Neural cell (in vitro differentiated cells): ENCODE measurements around the gene CRADD. TPM values are rescaled to one million over a fixed set of nuclear protein-coding genes. Genes with fewer than 3 reads are reported as not detected.

Experiments
- H2AFZ ChIP-seq: fragments of 200-600, 300-800 bp; sonication (generic), shearing (Covaris generic); 2 replicates; pipeline ENCODE4 v1.6.0; 2014; ENCODE audit warnings: low read depth, mild to moderate bottlenecking, antibody characterized with exemption, low read length, moderate library complexity
- H3F3A ChIP-seq: fragments of 200-600 bp; shearing (Covaris generic); 2 replicates; pipeline ENCODE4 v1.6.1; 2016; ENCODE audit warnings: mild to moderate bottlenecking, moderate library complexity, mixed read lengths, antibody characterized with exemption, low read length; ENCODE audit not compliant: insufficient read depth, poor library complexity, severe bottlenecking
- H3K27ac ChIP-seq: fragments of 200-600, 300-800 bp; sonication (generic), shearing (Covaris generic); 2 replicates; pipeline ENCODE4 v1.5.1; 2014; ENCODE audit warnings: mild to moderate bottlenecking, low read length, moderate library complexity
- H3K27me3 ChIP-seq: fragments of 300-800, 200-600 bp; sonication (generic), shearing (Covaris generic); 2 replicates; pipeline ENCODE4 v1.6.0; 2014; ENCODE audit warnings: mild to moderate bottlenecking, low read depth, low read length, moderate library complexity; ENCODE audit not compliant: insufficient read depth
- H3K36me3 ChIP-seq: fragments of 300-800, 200-600 bp; sonication (generic), shearing (Covaris generic); 2 replicates; pipeline ENCODE4 v1.5.1; 2014; ENCODE audit warnings: mild to moderate bottlenecking, antibody characterized with exemption, low read length, moderate library complexity; ENCODE audit not compliant: insufficient read depth
- H3K4me2 ChIP-seq: fragments of 300-800, 200-600 bp; sonication (generic), shearing (Covaris generic); 2 replicates; pipeline ENCODE4 v1.6.0; 2014; ENCODE audit warnings: mild to moderate bottlenecking, low read length
- H3K4me3 ChIP-seq: fragments of 300-800, 200-600 bp; sonication (generic), shearing (Covaris generic); 2 replicates; pipeline ENCODE4 v1.5.1; 2014; ENCODE audit warnings: mild to moderate bottlenecking, low read length, moderate library complexity
- H3K79me2 ChIP-seq: fragments of 200-600 bp; shearing (Covaris generic); replicated peaks from 2 replicates; pipeline ENCODE4 v1.6.0; 2014; ENCODE audit warnings: mild to moderate bottlenecking, low read length, moderate library complexity; ENCODE audit not compliant: insufficient read depth
- H3K9ac ChIP-seq: fragments of 300-800, 200-600 bp; sonication (generic), shearing (Covaris generic); 2 replicates; pipeline ENCODE4 v1.6.1; 2016; ENCODE audit warnings: mild to moderate bottlenecking, low read length, mixed read lengths
- H3K9me2 ChIP-seq: fragments of 200-600 bp; shearing (Covaris generic); 2 replicates; pipeline ENCODE4 v1.6.1; 2016; ENCODE audit warnings: mild to moderate bottlenecking, low read length, mixed read lengths; ENCODE audit not compliant: insufficient read depth
- H3K9me3 ChIP-seq: fragments of 200-600, 300-800 bp; sonication (generic), shearing (Covaris generic); 2 replicates; pipeline ENCODE4 v1.6.1; 2016; ENCODE audit warnings: mild to moderate bottlenecking, mixed run types, low read length, moderate library complexity, mixed read lengths
- H4K20me1 ChIP-seq: fragments of 200-600 bp; shearing (Covaris generic); 2 replicates; pipeline ENCODE4 v1.6.1; 2016; ENCODE audit warnings: mild to moderate bottlenecking, mixed run types; ENCODE audit not compliant: insufficient read depth
- EP300 ChIP-seq: fragments of 450-650 bp; conservative IDR thresholded peaks from 2 replicates; pipeline ENCODE4 v1.6.1; 2014; ENCODE audit warnings: antibody characterized with exemption, mild to moderate bottlenecking, moderate library complexity; ENCODE audit not compliant: poor library complexity, severe bottlenecking
- EZH2 ChIP-seq: fragments of 200-600, 300-800 bp; shearing (Covaris generic), sonication (generic); IDR thresholded peaks from 2 replicates; pipeline ENCODE4 v1.6.1; 2014; ENCODE audit warnings: antibody characterized with exemption, low read length, borderline replicate concordance, mild to moderate bottlenecking; ENCODE audit not compliant: insufficient read depth, poor library complexity, severe bottlenecking
- MXI1 ChIP-seq: fragments of 450-650 bp; conservative IDR thresholded peaks from 2 replicates; pipeline ENCODE4 v1.6.1; 2014; ENCODE audit warnings: antibody characterized with exemption, mild to moderate bottlenecking; ENCODE audit not compliant: poor library complexity, severe bottlenecking
- POLR2AphosphoS5 ChIP-seq: IDR thresholded peaks from 2 replicates; pipeline ENCODE4 v1.6.1; 2012
- RAD21 ChIP-seq: fragments of 450-650 bp; conservative IDR thresholded peaks from 2 replicates; pipeline ENCODE4 v1.6.1; 2014; ENCODE audit warnings: antibody characterized with exemption, mild to moderate bottlenecking, moderate library complexity
- SMC3 ChIP-seq: fragments of 450-650 bp; conservative IDR thresholded peaks from 2 replicates; pipeline ENCODE4 v1.6.1; 2014; ENCODE audit warnings: antibody characterized with exemption, mild to moderate bottlenecking, moderate library complexity; ENCODE audit not compliant: poor library complexity
- TAF1 ChIP-seq: IDR thresholded peaks from 2 replicates; pipeline ENCODE4 v1.6.1; 2012; ENCODE audit warnings: low read depth
- polyA plus RNA-seq: library from polyadenylated mRNA; depleted of rRNA; stranded (reverse); fragments of >200 nt; gene quantifications from 2 replicates; pipeline ENCODE4 v1.2.3, GENCODE V29; 2014
- TF ChIP-seq, protein P1 (sequence below): IDR thresholded peaks from 2 replicates; pipeline ENCODE4 v1.6.1; 2012; ENCODE audit warnings: borderline replicate concordance
- TF ChIP-seq, protein P2 (sequence below): fragments of 450-650 bp; IDR thresholded peaks from 2 replicates; pipeline ENCODE4 v1.5.1; 2014; ENCODE audit warnings: antibody characterized with exemption, mild to moderate bottlenecking, moderate library complexity; ENCODE audit not compliant: poor library complexity, severe bottlenecking

CRADD gene
- polyA plus RNA-seq, 1 donor from 2014 or later, result 23.5 TPM

DNA sequence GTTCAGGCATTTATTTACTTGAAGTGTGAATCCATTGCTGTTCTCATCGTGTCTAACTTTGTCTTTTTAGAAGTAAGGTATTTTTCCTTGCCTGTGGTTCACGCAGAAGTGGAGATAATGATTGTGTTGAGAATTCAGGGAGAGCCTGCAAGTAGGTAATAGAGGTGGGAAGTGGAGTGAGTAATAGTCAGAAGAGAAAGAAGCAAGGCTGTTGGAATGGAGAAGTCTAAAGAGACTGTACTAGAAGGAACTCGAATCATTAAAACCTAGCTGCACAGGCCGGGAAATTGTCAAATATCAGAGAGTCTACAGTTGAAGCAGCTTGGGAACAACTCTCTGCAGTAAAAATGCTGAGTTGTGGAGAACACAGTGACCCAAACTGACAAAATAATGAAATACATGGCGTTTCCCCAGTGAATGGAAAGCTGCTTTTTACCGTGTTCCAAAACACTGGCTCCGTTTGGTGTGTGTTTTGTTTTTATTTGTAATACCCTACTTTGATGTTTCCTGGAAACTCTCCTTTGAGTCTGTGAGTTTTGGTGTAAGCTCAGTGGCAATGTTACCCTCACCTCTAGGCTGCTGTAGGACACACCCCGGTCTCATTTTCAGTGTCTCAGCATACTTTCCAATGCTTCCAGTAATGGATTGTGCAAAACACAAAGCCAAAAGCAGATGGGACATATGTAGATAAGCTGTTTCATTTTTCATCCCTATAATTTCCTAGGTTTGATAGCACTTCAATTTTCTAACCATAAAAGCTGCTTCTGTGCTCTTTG, 146.6 kb downstream of the CRADD start:
- Histone ChIP-seq H3K27me3 (no peaks in the 10 kb centered on the region), H3K79me2 (no peaks in the 10 kb centered on the region), H3F3A (no peaks in the 10 kb centered on the region), H2AFZ (no peak overlapping the region), H3K4me3 (no peak overlapping the region), H3K9me2 (no peaks in the 10 kb centered on the region), H3K36me3 (no peaks in the 10 kb centered on the region), H4K20me1 (no peaks in the 10 kb centered on the region), H3K27ac (no peak overlapping the region), H3K9ac (no peak overlapping the region), H3K4me2 (no peak overlapping the region), H3K9me3 (no peaks in the 10 kb centered on the region)
- TF ChIP-seq EZH2 (no peak), TAF1 (no peak), SMC3 (no peak), MXI1 (no peak), EP300 (no peak), RAD21 (no peak), POLR2AphosphoS5 (no peak)
- TF ChIP-seq, protein P1, sequence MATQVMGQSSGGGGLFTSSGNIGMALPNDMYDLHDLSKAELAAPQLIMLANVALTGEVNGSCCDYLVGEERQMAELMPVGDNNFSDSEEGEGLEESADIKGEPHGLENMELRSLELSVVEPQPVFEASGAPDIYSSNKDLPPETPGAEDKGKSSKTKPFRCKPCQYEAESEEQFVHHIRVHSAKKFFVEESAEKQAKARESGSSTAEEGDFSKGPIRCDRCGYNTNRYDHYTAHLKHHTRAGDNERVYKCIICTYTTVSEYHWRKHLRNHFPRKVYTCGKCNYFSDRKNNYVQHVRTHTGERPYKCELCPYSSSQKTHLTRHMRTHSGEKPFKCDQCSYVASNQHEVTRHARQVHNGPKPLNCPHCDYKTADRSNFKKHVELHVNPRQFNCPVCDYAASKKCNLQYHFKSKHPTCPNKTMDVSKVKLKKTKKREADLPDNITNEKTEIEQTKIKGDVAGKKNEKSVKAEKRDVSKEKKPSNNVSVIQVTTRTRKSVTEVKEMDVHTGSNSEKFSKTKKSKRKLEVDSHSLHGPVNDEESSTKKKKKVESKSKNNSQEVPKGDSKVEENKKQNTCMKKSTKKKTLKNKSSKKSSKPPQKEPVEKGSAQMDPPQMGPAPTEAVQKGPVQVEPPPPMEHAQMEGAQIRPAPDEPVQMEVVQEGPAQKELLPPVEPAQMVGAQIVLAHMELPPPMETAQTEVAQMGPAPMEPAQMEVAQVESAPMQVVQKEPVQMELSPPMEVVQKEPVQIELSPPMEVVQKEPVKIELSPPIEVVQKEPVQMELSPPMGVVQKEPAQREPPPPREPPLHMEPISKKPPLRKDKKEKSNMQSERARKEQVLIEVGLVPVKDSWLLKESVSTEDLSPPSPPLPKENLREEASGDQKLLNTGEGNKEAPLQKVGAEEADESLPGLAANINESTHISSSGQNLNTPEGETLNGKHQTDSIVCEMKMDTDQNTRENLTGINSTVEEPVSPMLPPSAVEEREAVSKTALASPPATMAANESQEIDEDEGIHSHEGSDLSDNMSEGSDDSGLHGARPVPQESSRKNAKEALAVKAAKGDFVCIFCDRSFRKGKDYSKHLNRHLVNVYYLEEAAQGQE, result no peak
- TF ChIP-seq, protein P2, sequence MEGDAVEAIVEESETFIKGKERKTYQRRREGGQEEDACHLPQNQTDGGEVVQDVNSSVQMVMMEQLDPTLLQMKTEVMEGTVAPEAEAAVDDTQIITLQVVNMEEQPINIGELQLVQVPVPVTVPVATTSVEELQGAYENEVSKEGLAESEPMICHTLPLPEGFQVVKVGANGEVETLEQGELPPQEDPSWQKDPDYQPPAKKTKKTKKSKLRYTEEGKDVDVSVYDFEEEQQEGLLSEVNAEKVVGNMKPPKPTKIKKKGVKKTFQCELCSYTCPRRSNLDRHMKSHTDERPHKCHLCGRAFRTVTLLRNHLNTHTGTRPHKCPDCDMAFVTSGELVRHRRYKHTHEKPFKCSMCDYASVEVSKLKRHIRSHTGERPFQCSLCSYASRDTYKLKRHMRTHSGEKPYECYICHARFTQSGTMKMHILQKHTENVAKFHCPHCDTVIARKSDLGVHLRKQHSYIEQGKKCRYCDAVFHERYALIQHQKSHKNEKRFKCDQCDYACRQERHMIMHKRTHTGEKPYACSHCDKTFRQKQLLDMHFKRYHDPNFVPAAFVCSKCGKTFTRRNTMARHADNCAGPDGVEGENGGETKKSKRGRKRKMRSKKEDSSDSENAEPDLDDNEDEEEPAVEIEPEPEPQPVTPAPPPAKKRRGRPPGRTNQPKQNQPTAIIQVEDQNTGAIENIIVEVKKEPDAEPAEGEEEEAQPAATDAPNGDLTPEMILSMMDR, result no peak

DNA sequence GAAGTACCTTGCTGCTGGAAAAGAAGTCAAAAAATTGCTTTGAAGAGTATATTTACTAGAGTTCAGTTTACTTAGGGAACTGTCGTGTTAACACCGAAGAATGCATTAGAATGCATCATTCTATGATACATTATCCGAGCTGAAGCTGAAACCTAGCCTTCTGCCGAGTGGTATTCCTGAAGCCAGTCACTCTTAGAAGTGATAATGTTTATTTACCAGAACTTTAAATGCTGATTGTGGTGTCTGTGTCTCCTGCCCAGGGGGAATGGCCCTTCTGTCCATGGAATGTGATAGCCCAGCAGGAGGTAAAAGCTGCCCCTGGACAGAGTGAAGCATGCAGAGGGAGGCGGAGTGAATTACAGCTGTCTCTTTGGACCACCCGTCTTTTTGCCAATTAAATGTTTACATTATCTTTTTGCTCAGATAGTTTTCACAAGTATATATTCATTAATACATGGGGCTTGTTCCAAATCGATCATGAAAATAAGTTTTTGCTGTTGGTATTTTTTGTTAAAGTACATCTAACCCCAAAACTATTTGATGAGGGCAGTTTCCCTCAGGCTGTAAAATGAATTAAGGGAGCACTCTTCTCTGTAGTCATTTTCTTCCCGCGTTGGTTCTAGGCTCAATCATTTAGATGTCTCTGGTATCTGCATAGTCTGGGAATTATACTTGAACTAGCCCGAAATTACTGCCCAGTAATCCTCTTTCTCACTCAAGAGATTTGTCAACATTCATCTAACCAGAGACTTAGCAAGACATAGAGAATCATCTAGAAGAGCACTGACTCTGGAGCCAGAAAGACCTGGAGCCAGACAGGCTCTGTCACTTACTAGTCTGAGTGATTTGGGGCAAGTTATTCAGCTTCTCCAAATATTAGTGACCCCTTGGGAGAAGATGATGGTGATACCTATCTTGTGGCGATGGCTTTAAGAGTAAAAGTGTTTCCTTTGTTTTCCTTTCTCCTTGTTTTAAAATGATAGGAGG, 147.6 kb downstream of the CRADD start:
- Histone ChIP-seq H3K27me3 (no peaks in the 10 kb centered on the region), H3K79me2 (no peaks in the 10 kb centered on the region), H3K4me2 (no peak overlapping the region), H2AFZ (no peak overlapping the region), H3F3A (no peaks in the 10 kb centered on the region), H3K9me3 (no peaks in the 10 kb centered on the region), H3K27ac (no peak overlapping the region), H3K4me3 (no peak overlapping the region), H3K9ac (no peak overlapping the region), H3K36me3 (no peaks in the 10 kb centered on the region), H3K9me2 (no peaks in the 10 kb centered on the region), H4K20me1 (no peaks in the 10 kb centered on the region)
- TF ChIP-seq TAF1 (no peak), POLR2AphosphoS5 (no peak), EP300 (no peak), SMC3 (no peak), EZH2 (no peak), RAD21 (no peak), MXI1 (no peak)
- TF ChIP-seq, protein P1, result no peak
- TF ChIP-seq, protein P2, result no peak
